Activated naive CD4-positive, alpha-beta T cell treated with anti-CD3 and anti-CD28 coated beads for 36 hours (primary cell): ENCODE measurements around the gene RGS4. TPM values are rescaled to one million over a fixed set of nuclear protein-coding genes. Genes with fewer than 3 reads are reported as not detected.

Experiments used
- CTCF ChIA-PET: fragments of 350-600 bp; sonication (Branson Sonifier 250); formaldehyde crosslinking; loops from one replicate; lab custom pipeline; 2021; ENCODE audit warnings: antibody characterized with exemption; lab: Charles Lee
- DNase-seq: peaks from one replicate; pipeline ENCODE4 v3.0.0-alpha.2; 2020
- H3K27ac Mint-ChIP-seq: one replicate; pipeline ENCODE4 v1.8.0; 2021; ENCODE audit warnings: mild to moderate bottlenecking, mixed read lengths
- H3K27me3 Mint-ChIP-seq: one replicate; pipeline ENCODE4 v1.8.0; 2021; ENCODE audit warnings: low read depth, mixed read lengths
- H3K36me3 Mint-ChIP-seq: one replicate; pipeline ENCODE4 v1.8.0; 2021; ENCODE audit warnings: low read depth, mixed read lengths
- H3K4me1 Mint-ChIP-seq: one replicate; pipeline ENCODE4 v1.8.0; 2021; ENCODE audit warnings: low read depth, mixed read lengths
- H3K4me3 Mint-ChIP-seq: one replicate; pipeline ENCODE4 v1.8.0; 2021; ENCODE audit warnings: mild to moderate bottlenecking, moderate library complexity, mixed read lengths
- H3K9me3 Mint-ChIP-seq: one replicate; pipeline ENCODE4 v1.8.0; 2021; ENCODE audit warnings: mixed read lengths
- intact Hi-C: fragments of 100-400 bp; cut with micrococcal nuclease; formaldehyde crosslinking; loops from one replicate; pipeline ENCODE4 v1.15.1; 2023
- total RNA-seq, 2 experiments: library from RNA; stranded (reverse); gene quantifications; one replicate each; pipeline ENCODE4 v1.2.3, GENCODE V29; 2021

Gene RGS4
- total RNA-seq, 2 experiments from 2014 or later, result not detected

DNA sequence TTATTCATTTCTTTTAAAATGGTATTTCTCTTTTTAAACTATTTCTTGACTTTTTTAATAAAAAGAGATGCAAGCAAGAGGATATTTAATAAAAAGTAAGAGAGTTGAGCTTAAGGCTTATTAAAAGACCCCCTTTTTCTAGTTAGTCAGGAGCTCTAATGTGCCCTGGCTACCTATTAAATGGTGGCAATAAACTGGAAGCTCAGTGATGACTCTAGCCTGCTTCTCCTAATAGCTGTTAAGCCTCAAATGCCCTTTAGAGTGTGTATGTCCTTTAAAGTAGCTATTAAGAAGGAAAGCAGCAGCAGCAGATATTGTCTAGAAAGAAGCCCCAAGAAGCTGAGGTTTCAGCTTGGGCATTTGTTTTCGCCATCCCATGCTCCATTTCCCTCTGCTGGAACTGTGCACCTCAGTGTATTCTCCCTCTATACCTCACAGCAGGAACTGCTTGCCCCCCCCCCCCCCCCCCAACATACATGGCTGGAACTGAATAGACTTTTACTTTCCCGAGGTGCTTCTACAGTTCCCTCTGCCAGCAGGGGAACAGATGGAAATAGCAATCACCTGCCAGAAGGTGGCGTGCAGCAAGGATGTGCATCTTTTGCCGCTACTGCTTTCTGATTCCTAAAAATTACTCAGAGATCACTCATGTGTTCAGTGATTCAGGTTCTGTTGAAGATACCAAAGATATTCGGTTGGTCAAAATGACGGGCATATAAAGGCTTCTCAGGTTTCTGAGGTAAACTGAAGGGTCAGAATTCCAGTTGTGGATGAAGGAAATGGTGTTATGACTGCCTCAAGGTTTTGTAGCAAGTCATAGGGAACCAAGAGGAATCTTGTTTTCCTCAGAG lies 2.5 kb downstream of the RGS4 start:
- Mint-ChIP-seq H3K27ac (no peak overlapping the region), H3K36me3 (no peaks in the 10 kb centered on the region), H3K4me1 (no peaks in the 10 kb centered on the region), H3K9me3 (no peaks in the 10 kb centered on the region), H3K27me3 (peaks cover 23% of the 10 kb centered on the region), H3K4me3 (no peak overlapping the region)
- CTCF ChIA-PET, result interaction anchor here (0.6 to 3.1 kb wide), 8 partner anchors 10 to 249 kb away, joined by 3 to 13 read pairs (median 4); no protein-coding TSS in a partner anchor
- intact Hi-C loops, result loop anchor here (1.0 to 2.0 kb wide), 2 partner anchors 103 to 244 kb away; no protein-coding TSS in a partner anchor
- peak; percentile 64 for DNase-seq

DNA sequence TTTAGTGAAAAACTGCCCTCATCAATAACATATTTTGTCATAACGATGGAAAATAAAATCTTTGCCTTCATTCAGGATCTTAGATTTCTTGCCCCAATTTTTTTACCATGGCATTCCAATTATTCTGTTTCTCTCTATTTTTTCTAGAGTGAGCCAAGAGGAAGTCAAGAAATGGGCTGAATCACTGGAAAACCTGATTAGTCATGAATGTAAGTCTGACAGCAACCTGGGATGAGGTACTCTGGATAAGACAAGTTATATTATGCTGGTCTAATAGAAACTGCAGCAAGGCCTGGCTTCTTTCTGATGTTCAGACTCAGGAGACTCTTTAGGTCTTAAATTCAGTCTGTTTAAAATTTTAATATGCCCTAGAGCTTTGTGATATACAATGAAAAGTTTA lies 3.5 kb downstream of the RGS4 start:
- Mint-ChIP-seq H3K4me3 (no peak overlapping the region), H3K4me1 (no peaks in the 10 kb centered on the region), H3K27ac (no peak overlapping the region), H3K36me3 (no peaks in the 10 kb centered on the region), H3K9me3 (no peaks in the 10 kb centered on the region), H3K27me3 (peaks cover 28% of the 10 kb centered on the region)
- no peak for DNase-seq
- CTCF ChIA-PET, result interaction anchor here (0.7 to 3.1 kb wide), 4 partner anchors 11 to 248 kb away, joined by 3 to 13 read pairs (median 7); no protein-coding TSS in a partner anchor
- intact Hi-C loops, result no loop called here

GRCh38 chr1:163074004-163074403 lies 4.8 kb downstream of the RGS4 start:
- intact Hi-C loops, result no loop called here

GRCh38 chr1:163074716-163075284 lies 5.6 kb downstream of the RGS4 start:
- no peak for DNase-seq
- Mint-ChIP-seq H3K27ac (no peak overlapping the region), H3K9me3 (no peaks in the 10 kb centered on the region), H3K4me1 (no peaks in the 10 kb centered on the region), H3K4me3 (no peak overlapping the region), H3K27me3 (peaks cover 20% of the 10 kb centered on the region), H3K36me3 (no peaks in the 10 kb centered on the region)
- intact Hi-C loops, result no loop called here
- CTCF ChIA-PET, result no interaction called here

More at GRCh38 chr1:163074004-163074403, 4.8 kb downstream of the RGS4 start:
- Mint-ChIP-seq H3K4me3 (no peak overlapping the region), H3K27me3 (peaks cover 22% of the 10 kb centered on the region), H3K36me3 (no peaks in the 10 kb centered on the region), H3K9me3 (no peaks in the 10 kb centered on the region), H3K27ac (no peak overlapping the region), H3K4me1 (no peaks in the 10 kb centered on the region)
- CTCF ChIA-PET, result interaction anchor here (1.1 to 3.1 kb wide), 2 partner anchors 105 to 242 kb away, joined by 3 to 13 read pairs; no protein-coding TSS in a partner anchor
- no peak for DNase-seq

DNA sequence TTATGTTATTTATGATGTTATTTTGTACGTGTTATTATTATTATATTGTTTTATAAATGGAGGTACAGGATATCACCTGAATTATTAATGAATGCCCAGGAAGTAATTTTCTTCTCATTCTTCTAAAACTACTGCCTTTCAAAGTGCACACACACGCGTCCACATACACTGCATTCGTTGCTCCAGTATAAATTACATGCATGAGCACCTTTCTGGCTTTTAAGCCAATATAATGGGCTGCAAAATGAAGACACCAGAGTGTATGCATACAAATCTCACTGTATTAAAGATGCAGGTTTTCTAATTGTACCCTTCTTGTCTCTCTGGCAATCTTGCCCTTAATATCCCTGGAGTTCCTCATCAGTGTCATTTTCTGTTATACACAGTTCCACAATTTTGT lies 6.9 kb downstream of the RGS4 start:
- H3K36me3 Mint-ChIP-seq, result no peaks in the 10 kb centered on the region
- DNase-seq, result no peak
- intact Hi-C loops, result no loop called here
- no peak overlapping the region for H3K4me3 Mint-ChIP-seq
- no peak overlapping the region for H3K27ac Mint-ChIP-seq
- H3K27me3 Mint-ChIP-seq, result peaks cover 16% of the 10 kb centered on the region
- CTCF ChIA-PET, result no interaction called here
- no peaks in the 10 kb centered on the region for H3K9me3 Mint-ChIP-seq
- H3K4me1 Mint-ChIP-seq, result no peaks in the 10 kb centered on the region

DNA sequence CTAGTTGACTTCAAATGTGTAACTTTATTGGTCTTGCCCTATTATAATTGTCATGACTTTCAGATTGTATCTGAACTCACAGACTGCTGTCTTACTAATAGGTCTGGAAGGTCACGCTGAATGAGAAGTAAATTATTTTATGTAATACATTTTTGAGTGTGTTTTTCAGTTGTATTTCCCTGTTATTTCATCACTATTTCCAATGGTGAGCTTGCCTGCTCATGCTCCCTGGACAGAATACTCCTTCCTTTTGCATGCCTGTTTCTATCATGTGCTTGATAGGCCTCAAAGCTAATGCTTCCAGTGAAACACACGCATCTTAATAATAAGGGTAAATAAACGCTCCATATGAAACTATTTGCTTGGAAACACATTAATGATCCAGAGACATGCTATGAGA lies 7.3 kb downstream of the RGS4 start:
- CTCF ChIA-PET, result no interaction called here

DNA sequence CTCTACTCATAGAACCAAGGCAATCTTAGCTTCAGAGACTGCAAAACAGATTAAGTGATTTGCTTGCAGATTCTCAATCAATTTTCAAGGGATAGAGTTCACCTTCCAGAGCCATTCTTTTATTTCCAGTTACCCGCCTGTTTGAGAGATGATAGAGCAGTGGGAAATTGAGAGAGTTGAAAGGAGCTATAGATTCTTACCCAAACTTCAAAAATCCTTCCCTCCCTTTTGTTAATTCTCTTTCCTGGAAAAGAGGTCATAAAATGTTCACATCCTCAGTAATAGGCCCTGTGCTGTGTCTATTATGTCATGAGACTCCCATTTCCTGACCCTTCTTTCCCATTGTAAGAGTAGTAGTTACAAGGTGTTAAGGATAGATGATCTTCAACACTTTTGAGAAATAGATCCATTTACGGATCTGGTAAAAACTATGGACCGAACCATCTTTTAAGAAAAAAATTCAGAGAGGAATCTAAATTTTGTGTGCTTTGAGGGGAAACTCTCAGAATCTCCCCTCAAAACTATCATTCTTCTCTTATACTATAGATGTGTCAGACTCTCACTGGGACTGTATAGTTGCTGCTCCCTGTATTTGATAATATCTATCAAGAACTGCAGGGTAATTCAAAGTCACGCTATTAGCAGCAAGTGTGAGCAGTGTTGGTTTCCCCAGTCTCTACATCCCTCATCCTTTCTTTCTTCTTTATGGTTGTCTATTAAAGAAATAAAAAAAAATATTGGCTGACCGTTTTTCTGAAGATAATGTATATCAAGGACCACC lies 8.0 kb downstream of the RGS4 start:
- Mint-ChIP-seq H3K4me3 (no peak overlapping the region), H3K27me3 (peaks cover 12% of the 10 kb centered on the region), H3K4me1 (no peaks in the 10 kb centered on the region), H3K36me3 (no peaks in the 10 kb centered on the region), H3K27ac (no peak overlapping the region), H3K9me3 (no peaks in the 10 kb centered on the region)
- CTCF ChIA-PET, result no interaction called here
- no peak for DNase-seq
- intact Hi-C loops, result no loop called here

More for the DNA sequence above, 7.3 kb downstream of the RGS4 start:
- intact Hi-C loops, result no loop called here
- Mint-ChIP-seq H3K9me3 (no peaks in the 10 kb centered on the region), H3K36me3 (no peaks in the 10 kb centered on the region), H3K4me3 (no peak overlapping the region), H3K27ac (no peak overlapping the region), H3K27me3 (peaks cover 15% of the 10 kb centered on the region), H3K4me1 (no peaks in the 10 kb centered on the region)
- DNase-seq, result no peak

- H3K27ac Mint-ChIP-seq, result no peak overlapping the region
- no peaks in the 10 kb centered on the region for H3K36me3 Mint-ChIP-seq
- H3K4me3 Mint-ChIP-seq, result no peak overlapping the region
- H3K27me3 Mint-ChIP-seq, result no peaks in the 10 kb centered on the region
- no peaks in the 10 kb centered on the region for H3K9me3 Mint-ChIP-seq
- no peak for DNase-seq
- no peaks in the 10 kb centered on the region for H3K4me1 Mint-ChIP-seq
- CTCF ChIA-PET, result no interaction called here
- intact Hi-C loops, result no loop called here
These were observed 13.8 kb downstream of the RGS4 start for GRCh38 chr1:163082971-163083370.

- Mint-ChIP-seq H3K36me3 (no peaks in the 10 kb centered on the region), H3K4me1 (no peaks in the 10 kb centered on the region), H3K27me3 (no peaks in the 10 kb centered on the region), H3K4me3 (no peak overlapping the region), H3K9me3 (no peaks in the 10 kb centered on the region), H3K27ac (no peak overlapping the region)
- intact Hi-C loops, result no loop called here
- CTCF ChIA-PET, result no interaction called here
- DNase-seq, result no peak
These were observed 14.5 kb downstream of the RGS4 start for GRCh38 chr1:163083690-163084089.

DNA sequence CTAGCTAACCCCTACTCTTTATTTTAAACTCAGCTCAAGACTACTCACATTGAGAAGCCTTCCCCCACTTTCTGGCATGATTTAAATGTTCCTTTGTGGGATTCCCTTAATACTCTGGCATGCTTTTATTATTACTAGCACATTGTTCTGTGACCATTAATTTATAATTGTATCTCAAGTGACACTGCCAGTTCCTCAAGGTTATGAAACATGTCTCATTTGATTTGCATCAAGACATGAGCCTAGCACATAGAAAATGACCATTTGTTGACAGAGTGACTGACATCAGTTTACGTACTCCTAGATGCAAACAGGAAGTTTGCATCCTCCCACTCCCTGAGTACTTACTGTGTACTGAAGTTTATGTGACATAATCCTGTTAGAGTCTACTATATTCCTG lies 15.2 kb downstream of the RGS4 start:
- H3K4me3 Mint-ChIP-seq, result no peak overlapping the region
- CTCF ChIA-PET, result no interaction called here
- H3K36me3 Mint-ChIP-seq, result no peaks in the 10 kb centered on the region
- intact Hi-C loops, result no loop called here
- no peak for DNase-seq
- H3K27me3 Mint-ChIP-seq, result no peaks in the 10 kb centered on the region
- H3K9me3 Mint-ChIP-seq, result no peaks in the 10 kb centered on the region
- H3K27ac Mint-ChIP-seq, result no peak overlapping the region
- H3K4me1 Mint-ChIP-seq, result no peaks in the 10 kb centered on the region

- H3K4me3 Mint-ChIP-seq, result no peak overlapping the region
- H3K27ac Mint-ChIP-seq, result no peak overlapping the region
- H3K9me3 Mint-ChIP-seq, result no peaks in the 10 kb centered on the region
- no peaks in the 10 kb centered on the region for H3K4me1 Mint-ChIP-seq
- CTCF ChIA-PET, result no interaction called here
- H3K36me3 Mint-ChIP-seq, result no peaks in the 10 kb centered on the region
- intact Hi-C loops, result no loop called here
- H3K27me3 Mint-ChIP-seq, result no peaks in the 10 kb centered on the region
- no peak for DNase-seq
These were observed 16.1 kb downstream of the RGS4 start for GRCh38 chr1:163085041-163085903.

GRCh38 chr1:163085904-163086268 lies 16.7 kb downstream of the RGS4 start:
- Mint-ChIP-seq H3K36me3 (no peaks in the 10 kb centered on the region), H3K27ac (no peak overlapping the region), H3K27me3 (no peaks in the 10 kb centered on the region), H3K9me3 (no peaks in the 10 kb centered on the region), H3K4me1 (no peaks in the 10 kb centered on the region), H3K4me3 (no peak overlapping the region)
- DNase-seq, result no peak
- intact Hi-C loops, result no loop called here
- CTCF ChIA-PET, result no interaction called here
